ENCODE measurements around the gene CLCNKA.
"Not testable (repeated sequence)": the region's sequence is repeated elsewhere in the genome, so short reads cannot be mapped to it uniquely, and the experiment has no call there.

Gene CLCNKA

GRCh38 chr1:16038620-16038912 lies 16.7 kb downstream of the CLCNKA start:
- H3K9me3 ChIP-seq (ENCODE audit: control insufficient read depth, low read depth, low read length): no peaks in the 10 kb centered on the region
- H3K27me3 ChIP-seq (ENCODE audit: control insufficient read depth, insufficient read depth, low read length): no peaks in the 10 kb centered on the region
- no peak overlapping the region for H3K4me3 ChIP-seq (ENCODE audit: low read length)
- H3K27ac ChIP-seq (ENCODE audit: low read length): no peak overlapping the region
- H3K4me1 ChIP-seq (ENCODE audit: control insufficient read depth, low read depth, low read length): no peaks in the 10 kb centered on the region
- no peak overlapping the region for H3K9ac ChIP-seq (ENCODE audit: low read length)
- H3K36me3 ChIP-seq (ENCODE audit: control insufficient read depth, low read depth, low read length): no peaks in the 10 kb centered on the region

GRCh38 chr1:16039871-16040270 lies 18.0 kb downstream of the CLCNKA start:
- not testable (repeated sequence) for H3K9me3 ChIP-seq (ENCODE audit: control insufficient read depth, low read depth, low read length); H3K27ac ChIP-seq (ENCODE audit: low read length); H3K9ac ChIP-seq (ENCODE audit: low read length); H3K4me3 ChIP-seq (ENCODE audit: low read length); H3K4me1 ChIP-seq (ENCODE audit: control insufficient read depth, low read depth, low read length); H3K36me3 ChIP-seq (ENCODE audit: control insufficient read depth, low read depth, low read length); H3K27me3 ChIP-seq (ENCODE audit: control insufficient read depth, insufficient read depth, low read length)

GRCh38 chr1:16041200-16041599 lies 19.4 kb downstream of the CLCNKA start:
- Histone ChIP-seq H3K36me3 (ENCODE audit: control insufficient read depth, low read depth, low read length) (no peaks in the 10 kb centered on the region), H3K4me3 (ENCODE audit: low read length) (no peak overlapping the region), H3K27me3 (ENCODE audit: control insufficient read depth, insufficient read depth, low read length) (no peaks in the 10 kb centered on the region), H3K9ac (ENCODE audit: low read length) (no peak overlapping the region), H3K27ac (ENCODE audit: low read length) (no peak overlapping the region), H3K9me3 (ENCODE audit: control insufficient read depth, low read depth, low read length) (no peaks in the 10 kb centered on the region), H3K4me1 (ENCODE audit: control insufficient read depth, low read depth, low read length) (no peaks in the 10 kb centered on the region)

- Histone ChIP-seq H3K27ac (ENCODE audit: low read length) (no peak overlapping the region), H3K9ac (ENCODE audit: low read length) (no peak overlapping the region), H3K4me3 (ENCODE audit: low read length) (no peak overlapping the region), H3K36me3 (ENCODE audit: control insufficient read depth, low read depth, low read length) (no peaks in the 10 kb centered on the region), H3K4me1 (ENCODE audit: control insufficient read depth, low read depth, low read length) (no peaks in the 10 kb centered on the region), H3K9me3 (ENCODE audit: control insufficient read depth, low read depth, low read length) (no peaks in the 10 kb centered on the region), H3K27me3 (ENCODE audit: control insufficient read depth, insufficient read depth, low read length) (no peaks in the 10 kb centered on the region)
These were observed 20.3 kb downstream of the CLCNKA start for GRCh38 chr1:16042096-16042495.

GRCh38 chr1:16042654-16043053 lies 20.8 kb downstream of the CLCNKA start:
- not testable (repeated sequence) for H3K36me3 ChIP-seq (ENCODE audit: control insufficient read depth, low read depth, low read length); H3K27me3 ChIP-seq (ENCODE audit: control insufficient read depth, insufficient read depth, low read length); H3K9me3 ChIP-seq (ENCODE audit: control insufficient read depth, low read depth, low read length); H3K4me3 ChIP-seq (ENCODE audit: low read length); H3K9ac ChIP-seq (ENCODE audit: low read length); H3K27ac ChIP-seq (ENCODE audit: low read length); H3K4me1 ChIP-seq (ENCODE audit: control insufficient read depth, low read depth, low read length)

GRCh38 chr1:16043521-16043920 lies 21.7 kb downstream of the CLCNKA start, which contains the start of gene CLCNKB:
Gene CLCNKB (plus strand): TSS chr1:16043782. CDS start chr1:16044493, 711 bp downstream.
- H3K9ac ChIP-seq (ENCODE audit: low read length): no peak within 1 kb of the TSS
- H3K36me3 ChIP-seq (ENCODE audit: control insufficient read depth, low read depth, low read length): no peaks in the 10 kb centered on the region
- H3K4me3 ChIP-seq (ENCODE audit: low read length): no peak within 1 kb of the TSS
- H3K4me1 ChIP-seq (ENCODE audit: control insufficient read depth, low read depth, low read length): no peaks in the 10 kb centered on the region
- H3K9me3 ChIP-seq (ENCODE audit: control insufficient read depth, low read depth, low read length): no peaks in the 10 kb centered on the region
- peaks cover 6% of the 10 kb centered on the region for H3K27me3 ChIP-seq (ENCODE audit: control insufficient read depth, insufficient read depth, low read length)
- H3K27ac ChIP-seq (ENCODE audit: low read length): no peak within 1 kb of the TSS

GRCh38 chr1:16043950-16044349 lies 22.1 kb downstream of the CLCNKA start:
- no peaks in the 10 kb centered on the region for H3K36me3 ChIP-seq (ENCODE audit: control insufficient read depth, low read depth, low read length)

GRCh38 chr1:16046842-16047241 lies 25.0 kb downstream of the CLCNKA start:
- H3K27me3 ChIP-seq (ENCODE audit: control insufficient read depth, insufficient read depth, low read length): peaks cover 6% of the 10 kb centered on the region
- no peak overlapping the region for H3K27ac ChIP-seq (ENCODE audit: low read length)
- H3K4me3 ChIP-seq (ENCODE audit: low read length): no peak overlapping the region
- peaks cover 12% of the 10 kb centered on the region for H3K4me1 ChIP-seq (ENCODE audit: control insufficient read depth, low read depth, low read length)
- no peaks in the 10 kb centered on the region for H3K36me3 ChIP-seq (ENCODE audit: control insufficient read depth, low read depth, low read length)
- H3K9me3 ChIP-seq (ENCODE audit: control insufficient read depth, low read depth, low read length): no peaks in the 10 kb centered on the region
- no peak overlapping the region for H3K9ac ChIP-seq (ENCODE audit: low read length)

More at GRCh38 chr1:16043950-16044349, 22.1 kb downstream of the CLCNKA start:
- Histone ChIP-seq H3K9ac (ENCODE audit: low read length) (no peak overlapping the region), H3K27me3 (ENCODE audit: control insufficient read depth, insufficient read depth, low read length) (peaks cover 6% of the 10 kb centered on the region), H3K4me1 (ENCODE audit: control insufficient read depth, low read depth, low read length) (peaks cover 1% of the 10 kb centered on the region), H3K4me3 (ENCODE audit: low read length) (no peak overlapping the region), H3K27ac (ENCODE audit: low read length) (no peak overlapping the region), H3K9me3 (ENCODE audit: control insufficient read depth, low read depth, low read length) (no peaks in the 10 kb centered on the region)

- H3K27ac ChIP-seq (ENCODE audit: low read length): no peak overlapping the region
- peaks cover 12% of the 10 kb centered on the region for H3K4me1 ChIP-seq (ENCODE audit: control insufficient read depth, low read depth, low read length)
- peak overlapping the region; percentile 61 for H3K4me3 ChIP-seq (ENCODE audit: low read length)
- no peak overlapping the region for H3K9ac ChIP-seq (ENCODE audit: low read length)
- no peaks in the 10 kb centered on the region for H3K9me3 ChIP-seq (ENCODE audit: control insufficient read depth, low read depth, low read length)
- H3K27me3 ChIP-seq (ENCODE audit: control insufficient read depth, insufficient read depth, low read length): peaks cover 6% of the 10 kb centered on the region
- no peaks in the 10 kb centered on the region for H3K36me3 ChIP-seq (ENCODE audit: control insufficient read depth, low read depth, low read length)
These were observed 26.1 kb downstream of the CLCNKA start for GRCh38 chr1:16047791-16048475.

GRCh38 chr1:16048573-16049189 lies 26.8 kb downstream of the CLCNKA start:
- H3K4me3 ChIP-seq (ENCODE audit: low read length): peak overlapping the region; percentile 61

GRCh38 chr1:16050328-16050727 lies 28.5 kb downstream of the CLCNKA start:
- Histone ChIP-seq H3K4me1 (ENCODE audit: control insufficient read depth, low read depth, low read length) (peaks cover 12% of the 10 kb centered on the region), H3K36me3 (ENCODE audit: control insufficient read depth, low read depth, low read length) (no peaks in the 10 kb centered on the region), H3K27me3 (ENCODE audit: control insufficient read depth, insufficient read depth, low read length) (peaks cover 6% of the 10 kb centered on the region), H3K9ac (ENCODE audit: low read length) (no peak overlapping the region), H3K9me3 (ENCODE audit: control insufficient read depth, low read depth, low read length) (no peaks in the 10 kb centered on the region), H3K4me3 (ENCODE audit: low read length) (no peak overlapping the region), H3K27ac (ENCODE audit: low read length) (no peak overlapping the region)

More at GRCh38 chr1:16048573-16049189, 26.8 kb downstream of the CLCNKA start:
- H3K27ac ChIP-seq (ENCODE audit: low read length): no peak overlapping the region
- peaks cover 6% of the 10 kb centered on the region for H3K27me3 ChIP-seq (ENCODE audit: control insufficient read depth, insufficient read depth, low read length)
- H3K4me1 ChIP-seq (ENCODE audit: control insufficient read depth, low read depth, low read length): peaks cover 12% of the 10 kb centered on the region
- H3K36me3 ChIP-seq (ENCODE audit: control insufficient read depth, low read depth, low read length): no peaks in the 10 kb centered on the region
- H3K9me3 ChIP-seq (ENCODE audit: control insufficient read depth, low read depth, low read length): no peaks in the 10 kb centered on the region
- H3K9ac ChIP-seq (ENCODE audit: low read length): peak overlapping the region; percentile 47

- no peak overlapping the region for H3K9ac ChIP-seq (ENCODE audit: low read length)
- peaks cover 6% of the 10 kb centered on the region for H3K27me3 ChIP-seq (ENCODE audit: control insufficient read depth, insufficient read depth, low read length)
- H3K4me1 ChIP-seq (ENCODE audit: control insufficient read depth, low read depth, low read length): peaks cover 12% of the 10 kb centered on the region
- H3K9me3 ChIP-seq (ENCODE audit: control insufficient read depth, low read depth, low read length): no peaks in the 10 kb centered on the region
- H3K4me3 ChIP-seq (ENCODE audit: low read length): no peak overlapping the region
- H3K27ac ChIP-seq (ENCODE audit: low read length): no peak overlapping the region
- no peaks in the 10 kb centered on the region for H3K36me3 ChIP-seq (ENCODE audit: control insufficient read depth, low read depth, low read length)
These were observed 29.2 kb downstream of the CLCNKA start for GRCh38 chr1:16051039-16051438.
